GM12872 (cell line): ENCODE data around the gene FBXO46.

ENCODE experiments used
- CTCF ChIP-seq: IDR thresholded peaks from 3 replicates; pipeline ENCODE4 v1.5.1; 2011; ENCODE audit warnings: low read depth, mild to moderate bottlenecking, low read length, moderate library complexity; ENCODE audit not compliant: insufficient read depth

Gene FBXO46

GRCh38 chr19:45664575-45664974 lies 66.1 kb downstream of the FBXO46 start:
- TF ChIP-seq CTCF: no peak

DNA sequence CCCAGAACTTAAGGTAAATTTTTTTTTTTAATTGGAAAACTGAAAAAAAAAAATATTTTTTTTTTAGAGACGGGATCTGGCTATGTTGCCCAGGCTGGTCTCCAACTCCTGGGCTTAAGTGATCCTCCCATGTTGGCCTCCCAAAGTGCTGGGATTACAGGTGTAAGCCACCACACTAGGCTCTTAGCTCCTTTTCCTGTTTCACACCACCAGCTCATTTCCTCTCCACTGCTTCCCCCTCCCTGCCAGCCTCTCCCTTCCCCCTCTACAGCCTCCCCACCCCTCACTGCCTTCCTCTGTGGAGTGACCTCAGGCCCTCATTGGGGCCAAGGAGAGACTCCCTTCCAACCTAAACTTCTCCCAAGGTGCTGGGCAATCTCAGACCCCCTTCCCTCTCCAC lies 66.9 kb downstream of the FBXO46 start:
- TF ChIP-seq CTCF: no peak

GRCh38 chr19:45660636-45661035 lies 70.1 kb downstream of the FBXO46 start:
- TF ChIP-seq CTCF: no peak
